Choroid plexus epithelial cell (primary cell): Measurements from ENCODE around the gene SLC25A20.
"Not testable (repeated sequence)": the region's sequence is repeated elsewhere in the genome, so short reads cannot be mapped to it uniquely, and the experiment has no call there.

Source experiments
- DNase-seq: peaks from one replicate; pipeline ENCODE4 v3.0.0-alpha.2; 2010; ENCODE audit warnings: low read depth
- H3K4me3 ChIP-seq: 2 replicates; pipeline ENCODE4 v1.5.1; 2011; ENCODE audit warnings: low read depth, mild to moderate bottlenecking, control low read depth, low read length, moderate library complexity
- CTCF ChIP-seq: conservative IDR thresholded peaks from 2 replicates; pipeline ENCODE4 v1.5.1; 2011; ENCODE audit warnings: low read depth, mild to moderate bottlenecking, control low read depth, inconsistent platforms, low read length, moderate library complexity

SLC25A20 gene

GRCh38 chr3:48926425-48927392, 28.0 kb upstream of the SLC25A20 start:
- no peak overlapping the region for H3K4me3 ChIP-seq
- DNase-seq: no peak
- no peak for TF ChIP-seq CTCF

- H3K4me3 ChIP-seq: peak overlapping the region; percentile 80
- DNase-seq: peak; percentile 50
- TF ChIP-seq CTCF: no peak
Observed at GRCh38 chr3:48919215-48920138, 20.8 kb upstream of the SLC25A20 start.

GRCh38 chr3:48918388-48919214, 19.9 kb upstream of the SLC25A20 start, which contains the start of gene ARIH2:
ARIH2 (plus strand) TSS chr3:48918842; CDS start chr3:48927559, 8,717 bp downstream.
- TF ChIP-seq CTCF: no peak
- peak; percentile 93 for DNase-seq
- H3K4me3 ChIP-seq: peak within 1 kb of the TSS; percentile 80

- no peak overlapping the region for H3K4me3 ChIP-seq
- DNase-seq: peak; percentile 53
- TF ChIP-seq CTCF: no peak
Observed at GRCh38 chr3:48915296-48915695, 16.6 kb upstream of the SLC25A20 start.

GRCh38 chr3:48907026-48907425, 8.3 kb upstream of the SLC25A20 start:
- not testable (repeated sequence) for H3K4me3 ChIP-seq, DNase-seq

GRCh38 chr3:48899273-48899672, 591 bp upstream of the SLC25A20 start:
- no peak for DNase-seq
- peak overlapping the region; percentile 71 for H3K4me3 ChIP-seq
- no peak for TF ChIP-seq CTCF
